ENCODE data around the gene HPD. TPM values are rescaled to one million over a fixed set of nuclear protein-coding genes. Genes with fewer than 3 reads are reported as not detected.
A peak's percentile ranks its signal among the peaks of the same experiment; 100 is the strongest.

The HPD gene
- total RNA-seq, 2 donors from 2014 or later: 0.41 to 4.0 TPM

- no peak overlapping the region for H3K4me3 ChIP-seq
- peaks cover 4% of the 10 kb centered on the region for H3K4me1 ChIP-seq (replicated peaks)
- 88% methylated on average over 8 of the region's 8 CpGs for WGBS
- H3K27me3 ChIP-seq (replicated peaks; ENCODE audit: insufficient read depth): no peaks in the 10 kb centered on the region
- H3K9me3 ChIP-seq: no peaks in the 10 kb centered on the region
- peaks cover 19 to 26% of the 10 kb centered on the region in 2 donors for H3K36me3 ChIP-seq
- TF ChIP-seq POLR2A (IDR thresholded peaks at IDR 0.05) (no peak), POLR2AphosphoS5 (IDR thresholded peaks at IDR 0.05) (no peak), CTCF (IDR thresholded peaks at IDR 0.05) (no peak)
- H3K27ac ChIP-seq: no peak overlapping the region
- intact Hi-C loops (cut with DNase I): no loop called here
- DNase-seq (ENCODE audit: low spot score): no peak
Measured at GRCh38 chr12:121815263-121815662, 43.4 kb downstream of the HPD start.

GRCh38 chr12:121814429-121815119 lies 44.1 kb downstream of the HPD start:
- Histone ChIP-seq H3K27me3 (replicated peaks; ENCODE audit: insufficient read depth) (no peaks in the 10 kb centered on the region), H3K27ac (no peak overlapping the region), H3K4me1 (replicated peaks) (peaks cover 6% of the 10 kb centered on the region), H3K4me3 (no peak overlapping the region), H3K9me3 (no peaks in the 10 kb centered on the region), H3K36me3 (peaks cover 15 to 26% of the 10 kb centered on the region in 2 donors)
- WGBS: 89% methylated on average over 28 of the region's 31 CpGs
- DNase-seq (ENCODE audit: low spot score): no peak
- no peak for TF ChIP-seq POLR2A (IDR thresholded peaks at IDR 0.05)
- TF ChIP-seq POLR2AphosphoS5 (IDR thresholded peaks at IDR 0.05): no peak
- TF ChIP-seq CTCF (IDR thresholded peaks at IDR 0.05): no peak
- intact Hi-C loops (cut with DNase I): loop anchor here (5.0 kb wide), 1 partner anchor 73 kb away; the partner anchor contains the start of gene PSMD9

- H3K4me1 ChIP-seq (replicated peaks): peaks cover 6% of the 10 kb centered on the region
- H3K36me3 ChIP-seq: peaks cover 13 to 26% of the 10 kb centered on the region in 2 donors
- no peak for DNase-seq (ENCODE audit: low spot score)
- H3K27ac ChIP-seq: no peak overlapping the region
- TF ChIP-seq CTCF (IDR thresholded peaks at IDR 0.05) (no peak), POLR2A (IDR thresholded peaks at IDR 0.05) (no peak), POLR2AphosphoS5 (IDR thresholded peaks at IDR 0.05) (no peak)
- intact Hi-C loops (cut with DNase I): loop anchor here (5.0 kb wide), 1 partner anchor 73 kb away; the partner anchor contains the start of gene PSMD9
- no peaks in the 10 kb centered on the region for H3K27me3 ChIP-seq (replicated peaks; ENCODE audit: insufficient read depth)
- 92% methylated on average over 9 of the region's 14 CpGs for WGBS
- no peaks in the 10 kb centered on the region for H3K9me3 ChIP-seq
- H3K4me3 ChIP-seq: no peak overlapping the region
Measured at GRCh38 chr12:121813951-121814350, 44.7 kb downstream of the HPD start.

- Histone ChIP-seq H3K27ac (peak overlapping the region in 1 of 2 donors; percentile 59), H3K4me1 (replicated peaks) (peaks cover 6% of the 10 kb centered on the region), H3K4me3 (peak overlapping the region; percentile 51 to 53), H3K36me3 (peaks cover 11 to 30% of the 10 kb centered on the region in 2 donors), H3K27me3 (replicated peaks; ENCODE audit: insufficient read depth) (no peaks in the 10 kb centered on the region), H3K9me3 (no peaks in the 10 kb centered on the region)
- DNase-seq (ENCODE audit: low spot score): no peak
- TF ChIP-seq CTCF (IDR thresholded peaks at IDR 0.05): no peak
- TF ChIP-seq POLR2A (IDR thresholded peaks at IDR 0.05): no peak
- no peak for TF ChIP-seq POLR2AphosphoS5 (IDR thresholded peaks at IDR 0.05)
- 37% methylated on average over 25 of the region's 25 CpGs for WGBS
- intact Hi-C loops (cut with DNase I): loop anchor here (5.0 kb wide), 1 partner anchor 74 kb away; the partner anchor contains the start of gene PSMD9
Measured at GRCh38 chr12:121812921-121813896, 45.5 kb downstream of the HPD start.

Data from prostate gland (tissue), 2 donors.